ENCODE results near the gene THBS3.
A peak's percentile ranks its signal among the peaks of the same experiment; 100 is the strongest.
"Not testable (repeated sequence)": the region's sequence is repeated elsewhere in the genome, so short reads cannot be mapped to it uniquely, and the experiment has no call there.

Gene THBS3

GRCh38 chr1:155206891-155207805 is 549 bp downstream of the THBS3 start:
- DNase-seq: peak; percentile 82 to 95

DNA sequence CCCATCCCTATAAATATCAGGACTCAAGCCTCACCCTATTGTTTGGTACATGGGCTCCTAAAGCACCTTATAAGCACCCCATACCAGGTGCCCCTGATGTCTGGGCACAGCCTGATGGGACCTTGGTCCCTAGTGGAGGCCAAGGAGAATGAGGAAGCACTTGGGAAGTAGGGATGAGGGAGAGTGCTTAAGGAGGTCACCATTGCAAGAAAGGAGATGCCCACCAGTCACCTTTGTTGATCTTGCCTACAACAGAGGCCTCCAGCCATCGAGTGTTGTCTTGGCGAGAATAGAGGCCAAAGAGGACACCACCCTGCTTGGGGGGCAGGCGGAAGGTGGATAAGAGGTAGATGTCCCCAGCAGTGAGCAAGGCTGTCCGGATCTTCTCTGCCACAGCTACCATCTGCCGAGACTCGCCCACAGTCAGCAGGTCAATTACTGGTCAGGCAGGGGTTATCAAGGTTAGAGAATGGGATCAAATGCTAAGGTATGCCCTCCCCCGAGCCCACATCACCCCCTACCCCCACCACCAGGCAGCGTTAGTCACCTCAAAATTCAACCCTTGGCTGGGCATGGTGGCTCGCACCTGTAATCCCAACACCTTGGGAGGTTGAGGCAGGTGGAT is 1.6 kb downstream of the THBS3 start:
- DNase-seq: no peak

GRCh38 chr1:155205035-155205434 is 2.7 kb downstream of the THBS3 start:
- no peak for DNase-seq

DNA sequence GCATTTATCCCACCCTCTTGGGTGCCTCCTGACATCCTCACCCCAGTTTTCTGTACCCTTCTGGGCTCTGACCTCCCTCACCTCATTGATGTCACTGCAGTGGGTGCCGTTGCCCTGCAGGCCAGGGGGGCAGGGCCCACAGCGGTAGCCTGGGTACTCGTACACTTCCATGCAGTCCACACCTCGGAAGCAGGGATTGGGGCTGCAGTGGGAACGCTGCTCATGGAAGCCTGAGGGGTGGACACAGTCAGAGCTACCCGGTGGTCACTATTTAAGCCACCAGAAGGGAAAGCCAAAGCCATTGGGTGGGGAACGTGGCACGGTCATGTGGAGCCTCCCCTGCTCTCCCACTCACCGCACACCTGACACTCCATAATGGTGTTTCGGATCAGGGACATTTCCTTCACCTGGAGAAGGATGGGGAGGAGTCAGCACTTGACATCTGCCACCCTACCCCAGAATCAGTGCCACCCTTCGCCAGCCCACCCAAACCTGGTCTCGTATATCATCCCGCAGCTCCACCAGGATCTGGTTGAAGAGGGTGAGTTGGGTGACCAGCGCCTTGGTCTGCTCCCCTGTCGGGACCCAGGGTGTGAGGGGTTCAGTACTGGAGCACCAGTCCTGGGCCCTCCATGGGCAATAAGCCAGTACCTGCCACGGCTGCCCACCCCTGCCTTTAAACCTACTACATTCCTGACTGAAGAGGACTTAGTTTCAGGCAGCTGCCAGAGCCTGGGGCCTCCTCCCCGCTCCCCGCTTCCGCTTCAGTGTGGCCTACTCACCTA is 4.8 kb downstream of the THBS3 start:
- no peak for DNase-seq

DNA sequence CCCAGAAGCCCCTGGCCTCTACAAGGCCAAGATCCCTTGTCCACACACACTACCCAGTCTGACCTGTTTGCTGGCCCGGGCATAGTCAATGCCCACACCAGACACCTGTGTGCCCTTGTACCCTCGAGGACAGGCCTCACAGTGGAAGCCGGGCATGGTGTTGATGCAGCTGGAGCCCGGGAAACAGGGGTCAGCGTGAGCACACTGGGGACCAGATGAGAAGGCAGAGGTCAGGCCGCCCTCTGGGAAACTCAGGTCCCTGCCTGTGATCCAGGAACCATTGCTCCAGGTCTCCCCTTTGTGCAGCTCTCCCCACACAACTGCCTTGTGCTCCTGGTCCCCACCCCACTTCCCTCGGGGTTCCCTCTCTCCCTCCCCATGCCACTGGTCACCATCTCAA is 5.5 kb downstream of the THBS3 start:
- no peak for DNase-seq

DNA sequence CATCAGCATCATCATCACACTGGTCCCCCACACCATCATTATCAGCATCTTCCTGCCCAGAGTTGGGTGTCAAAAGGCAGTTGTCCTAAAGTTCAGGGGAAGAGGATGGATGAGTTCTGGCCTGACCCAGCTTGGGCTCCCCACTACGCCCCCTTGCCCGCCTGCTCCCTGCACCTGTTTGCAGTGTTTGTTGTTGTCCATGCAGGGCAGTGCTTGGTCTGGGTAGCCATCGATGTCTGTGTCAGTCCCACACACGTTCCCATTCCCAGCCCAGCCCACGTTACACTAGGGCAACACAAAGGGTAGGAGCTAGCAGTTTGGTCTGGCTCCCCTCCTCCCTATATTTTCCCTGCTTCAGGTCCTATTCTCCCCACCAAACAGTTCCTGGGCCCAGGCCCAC is 6.8 kb downstream of the THBS3 start:
- DNase-seq: no peak

- no peak for DNase-seq
These were observed 7.9 kb downstream of the THBS3 start for GRCh38 chr1:155199792-155200191.

DNA sequence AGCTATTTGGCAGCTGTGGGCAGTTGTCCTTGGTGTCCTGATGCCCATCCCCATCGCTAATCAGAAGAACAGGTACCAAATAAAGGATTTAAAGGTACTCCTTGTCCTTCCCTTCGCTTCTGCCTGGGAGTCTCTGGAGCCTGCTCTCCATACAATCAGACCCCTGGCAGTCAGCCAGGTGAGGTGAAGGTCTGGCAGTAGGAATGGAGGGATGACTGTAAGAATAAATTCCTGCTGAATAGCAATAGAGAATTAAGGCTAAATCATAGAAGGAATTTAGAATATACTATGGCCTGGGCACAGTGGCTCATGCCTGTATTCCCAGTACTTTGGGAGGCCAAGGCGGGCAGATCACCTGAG is 9.2 kb downstream of the THBS3 start:
- DNase-seq: no peak

DNA sequence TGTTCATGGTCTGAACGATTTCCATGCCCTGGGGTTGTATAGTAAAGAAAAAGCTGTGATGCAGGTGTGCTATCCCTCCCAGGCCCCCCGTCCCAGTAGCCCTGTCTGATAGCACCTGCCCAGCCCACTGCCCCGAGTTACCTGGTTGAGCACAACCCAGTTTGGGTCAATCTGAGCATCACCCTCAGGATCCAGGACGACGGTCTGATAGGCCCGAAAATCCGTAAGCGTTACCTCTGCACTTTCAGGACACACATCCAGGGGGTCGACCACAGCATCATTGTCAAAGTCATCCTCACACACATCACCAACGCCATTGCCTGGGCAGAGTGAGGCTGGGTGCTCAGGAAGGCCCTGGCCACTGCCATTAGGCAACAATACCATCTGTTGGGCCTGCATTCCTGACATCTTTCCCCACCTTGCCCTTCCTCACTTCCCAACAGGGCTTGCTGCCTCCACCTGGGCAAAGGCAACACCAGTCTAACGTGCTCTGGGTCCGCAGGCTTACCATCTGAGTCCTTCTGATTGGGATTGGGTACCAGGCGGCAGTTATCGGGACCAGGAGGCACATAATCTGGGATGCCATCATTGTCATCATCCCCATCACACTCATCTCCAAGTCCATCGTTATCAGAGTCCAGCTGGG is 9.7 kb downstream of the THBS3 start:
- no peak for DNase-seq

DNA sequence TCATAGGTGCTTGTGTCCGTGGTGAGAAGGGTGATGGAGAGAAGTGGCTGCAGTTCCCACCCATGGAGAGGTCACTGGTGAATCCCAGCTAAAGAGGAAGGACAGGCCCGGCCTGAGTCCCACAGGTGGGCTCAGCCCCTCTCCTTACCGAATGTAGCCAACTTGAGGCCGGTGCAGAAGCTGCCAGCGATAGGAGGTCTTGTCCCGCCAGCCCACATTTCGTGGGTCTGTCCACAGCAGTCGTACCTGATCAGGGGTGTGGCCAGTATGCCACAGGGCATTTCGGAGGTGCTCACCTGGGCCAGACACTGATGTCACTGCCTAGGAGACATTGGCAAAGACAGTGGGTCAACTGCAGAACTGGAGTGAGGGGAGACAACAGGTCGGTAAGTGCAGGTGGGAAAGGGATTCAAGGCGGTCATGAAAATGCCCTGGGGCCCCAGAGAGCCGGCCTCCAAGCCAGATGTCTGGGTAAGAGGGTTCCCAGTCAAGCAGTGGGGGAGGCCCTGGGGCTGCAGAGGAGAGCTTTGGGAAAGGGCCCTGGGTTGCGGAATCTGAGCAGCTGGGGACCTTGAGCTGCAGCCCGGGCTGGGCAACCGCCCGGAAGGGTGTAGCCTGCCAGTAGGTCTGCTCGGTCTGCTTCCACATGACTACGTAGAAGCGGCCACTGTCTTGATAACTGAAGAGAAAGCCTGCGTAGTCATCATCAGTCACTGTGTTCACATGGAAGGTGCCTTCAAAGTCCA is 10.6 kb downstream of the THBS3 start:
- no peak for DNase-seq

GRCh38 chr1:155196103-155196892 is 11.4 kb downstream of the THBS3 start:
- no peak for DNase-seq

- DNase-seq: no peak
These were observed 12.2 kb downstream of the THBS3 start for GRCh38 chr1:155195201-155196102.

DNA sequence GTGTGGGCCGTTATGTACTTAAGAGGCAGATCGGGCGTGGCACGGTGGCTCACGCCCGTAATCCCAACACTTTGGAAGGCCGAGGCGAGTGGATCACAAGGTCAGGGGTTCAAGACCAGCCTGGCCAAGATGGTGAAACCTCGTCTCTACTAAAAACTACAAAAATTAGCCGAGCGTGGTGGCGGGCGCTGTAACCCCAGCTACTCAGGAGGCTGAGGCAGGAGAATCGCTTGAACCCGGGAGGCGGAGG is 13.8 kb downstream of the THBS3 start:
- not testable (repeated sequence) for DNase-seq

DNA sequence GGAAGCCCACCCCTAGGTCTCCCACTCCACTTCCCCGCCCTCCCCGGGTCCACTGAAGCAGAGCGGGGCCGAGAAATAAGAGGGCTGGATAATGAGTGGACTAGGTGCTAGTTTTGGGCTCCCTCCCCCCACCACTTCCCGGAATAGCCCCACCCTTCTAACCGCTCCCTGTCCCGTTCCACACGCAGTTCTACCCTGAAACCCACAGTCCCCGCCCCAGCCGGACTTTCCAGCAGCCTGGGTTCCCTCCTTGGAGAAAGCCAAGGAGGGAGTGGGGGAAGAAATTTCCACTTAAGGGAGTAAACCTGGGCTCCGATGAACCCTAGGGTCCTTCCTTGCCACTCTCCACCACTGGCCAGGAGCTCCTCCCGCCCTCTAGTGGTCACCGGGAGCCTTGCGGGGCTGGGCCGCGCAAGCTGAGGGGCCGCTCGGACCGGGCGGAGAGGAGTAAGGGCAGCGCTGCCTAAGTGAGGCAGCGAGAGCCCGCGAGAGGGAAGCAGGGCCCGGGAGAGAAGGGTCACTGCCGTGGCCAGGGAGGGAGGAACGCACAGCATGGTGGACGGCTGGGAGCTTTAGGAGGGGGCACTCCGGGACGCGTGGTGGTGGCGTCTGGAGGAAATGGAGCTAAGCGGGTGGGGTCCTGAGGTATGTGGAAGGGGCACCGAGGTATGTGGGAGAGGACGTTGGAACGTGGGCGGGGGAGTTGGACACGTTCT is 14.3 kb downstream of the THBS3 start:
- DNase-seq: peak; percentile 87 to 92

DNA sequence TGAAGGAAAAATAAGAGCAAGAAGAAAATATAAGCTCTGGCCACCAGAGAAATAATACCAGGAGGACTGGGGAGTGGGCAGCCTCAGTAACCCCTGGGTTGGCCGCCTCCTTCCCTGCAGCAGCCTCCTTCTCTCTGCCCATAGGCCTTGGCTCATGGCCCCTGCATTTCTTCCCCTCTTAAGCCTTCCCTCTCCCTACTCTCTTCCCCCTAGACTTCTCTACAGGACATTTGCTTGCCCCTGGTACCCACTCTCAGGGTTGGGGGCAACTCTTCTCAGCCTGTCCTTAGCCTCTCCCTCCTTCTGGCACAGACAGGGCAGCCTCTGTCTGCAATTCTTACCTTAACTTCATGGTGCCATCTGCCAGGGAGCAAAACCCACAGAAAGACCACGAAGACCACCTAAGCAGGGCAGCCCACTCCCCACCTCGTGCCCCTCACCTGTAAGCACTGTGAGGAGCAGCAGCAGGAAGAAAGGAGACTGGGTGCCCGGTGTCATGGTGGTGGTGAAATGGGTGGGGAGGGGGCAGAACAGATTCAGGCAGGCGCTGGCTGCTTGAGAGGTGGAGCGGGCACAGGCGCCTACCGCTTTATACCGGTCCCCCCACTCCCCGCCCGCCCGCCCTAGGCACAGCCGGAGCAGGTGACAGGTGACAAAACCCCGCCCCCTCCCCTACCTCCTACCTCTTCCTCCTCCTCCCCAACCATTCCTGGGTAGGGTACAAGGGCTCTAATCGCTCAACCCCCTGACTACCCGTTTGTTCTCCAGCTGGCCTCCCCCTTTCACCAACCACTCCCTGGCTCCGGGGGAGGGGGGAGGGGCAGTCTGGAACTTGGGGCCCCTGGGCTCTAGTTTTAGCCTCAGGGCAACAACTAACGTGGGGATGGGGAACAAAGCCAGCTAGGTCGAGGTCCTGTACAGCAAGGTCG is 15.1 kb downstream of the THBS3 start:
- DNase-seq: peak; percentile 72 to 85

- DNase-seq: no peak
These were observed 15.8 kb downstream of the THBS3 start for GRCh38 chr1:155191904-155192303.

DNA sequence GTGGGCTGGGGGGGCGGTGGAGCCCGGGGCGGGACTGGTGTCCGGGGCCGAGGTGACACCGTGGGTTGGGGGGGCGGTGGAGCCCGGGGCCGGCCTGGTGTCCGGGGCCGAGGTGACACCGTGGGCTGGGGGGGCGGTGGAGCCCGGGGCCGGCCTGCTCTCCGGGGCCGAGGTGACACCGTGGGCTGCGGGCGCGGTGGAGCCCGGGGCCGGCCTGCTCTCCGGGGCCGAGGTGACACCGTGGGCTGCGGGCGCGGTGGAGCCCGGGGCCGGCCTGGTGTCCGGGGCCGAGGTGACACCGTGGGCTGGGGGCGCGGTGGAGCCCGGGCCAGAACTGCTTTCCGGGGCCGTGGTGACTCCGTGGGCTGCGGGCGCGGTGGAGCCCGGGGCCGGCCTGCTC is 17.8 kb downstream of the THBS3 start:
- not testable (repeated sequence) for DNase-seq

GRCh38 chr1:155188268-155188667 is 19.4 kb downstream of the THBS3 start:
- no peak for DNase-seq

- no peak for DNase-seq
These were observed 20.2 kb downstream of the THBS3 start for GRCh38 chr1:155187456-155187891.

Measured in NCI-H187 (cell line).